Ishikawa (cell line): ENCODE data around the gene STAT4.

ENCODE experiments used
- EGR1 ChIP-seq: IDR thresholded peaks from 2 replicates; pipeline ENCODE4 v1.6.1; 2012
- EP300 ChIP-seq: IDR thresholded peaks from 2 replicates; pipeline ENCODE4 v1.6.1; 2012; ENCODE audit warnings: borderline replicate concordance
- FOXM1 ChIP-seq: IDR thresholded peaks from 2 replicates; pipeline ENCODE4 v1.6.1; 2012; ENCODE audit warnings: low read depth, borderline replicate concordance
- MAX ChIP-seq: IDR thresholded peaks from 2 replicates; pipeline ENCODE4 v1.6.1; 2012
- NFIC ChIP-seq: IDR thresholded peaks from 2 replicates; pipeline ENCODE4 v1.6.1; 2012
- RAD21 ChIP-seq: IDR thresholded peaks from 2 replicates; pipeline ENCODE4 v1.6.1; 2012; ENCODE audit warnings: low read depth
- REST ChIP-seq: IDR thresholded peaks from 2 replicates; pipeline ENCODE4 v1.6.1; 2012; ENCODE audit warnings: low read depth, mild to moderate bottlenecking
- TEAD4 ChIP-seq: IDR thresholded peaks from 2 replicates; pipeline ENCODE4 v1.6.1; 2012
- USF1 ChIP-seq: IDR thresholded peaks from 2 replicates; pipeline ENCODE4 v1.6.1; 2012
- YY1 ChIP-seq: IDR thresholded peaks from 2 replicates; pipeline ENCODE4 v1.6.1; 2012; ENCODE audit warnings: low read depth
- ZBTB7A ChIP-seq: IDR thresholded peaks from 2 replicates; pipeline ENCODE4 v1.6.1; 2012; ENCODE audit warnings: low read depth

- TF ChIP-seq RAD21 = no peak
- no peak for TF ChIP-seq EP300
- TF ChIP-seq YY1 = no peak
- TF ChIP-seq EGR1 = no peak
- TF ChIP-seq ZBTB7A = no peak
- TF ChIP-seq USF1 = no peak
- TF ChIP-seq MAX = no peak
- TF ChIP-seq REST = no peak
- no peak for TF ChIP-seq FOXM1
- TF ChIP-seq NFIC = no peak
- no peak for TF ChIP-seq TEAD4
Measured at GRCh38 chr2:191070276-191070675, 80.5 kb downstream of the STAT4 start.
